ENCODE results near the gene RDM1. TPM values are rescaled to one million over a fixed set of nuclear protein-coding genes. Genes with fewer than 3 reads are reported as not detected.

Gene RDM1
- total RNA-seq, 2 donors from 2014 or later: not detected

- ATAC-seq: no peak
- Histone ChIP-seq H3K36me3 (replicated peaks in 1 of 2; ENCODE audit: insufficient read depth in 1 of 2, low read depth in 2 of 2) (no peaks in the 10 kb centered on the region), H3K9me3 (no peaks in the 10 kb centered on the region), H3K27me3 (no peaks in the 10 kb centered on the region), H3K27ac (no peak overlapping the region), H3K4me3 (no peak overlapping the region), H3K4me1 (peaks cover 6% of the 10 kb centered on the region)
- intact Hi-C loops (cut with DNase I): no loop called here
- TF ChIP-seq POLR2A (IDR thresholded peaks at IDR 0.05) (no peak), CTCF (IDR thresholded peaks at IDR 0.05) (no peak)
- WGBS, 2 donors: 75 to 83% methylated on average over 7 of the region's 7 CpGs
- DNase-seq: no peak
Measured at GRCh38 chr17:35948092-35948491, 17.5 kb upstream of the RDM1 start.

GRCh38 chr17:35947156-35947585 lies 16.6 kb upstream of the RDM1 start:
- Histone ChIP-seq H3K4me1 (peaks cover 6% of the 10 kb centered on the region), H3K4me3 (no peak overlapping the region), H3K27ac (no peak overlapping the region), H3K36me3 (replicated peaks in 1 of 2; ENCODE audit: insufficient read depth in 1 of 2, low read depth in 2 of 2) (no peaks in the 10 kb centered on the region), H3K9me3 (no peaks in the 10 kb centered on the region), H3K27me3 (no peaks in the 10 kb centered on the region)
- DNase-seq (peak; percentile 47 to 55 (median 52)), ATAC-seq (peak; percentile 42)
- WGBS, 2 donors: 9 to 10% methylated on average over 12 of the region's 12 CpGs
- intact Hi-C loops (cut with DNase I): no loop called here
- TF ChIP-seq CTCF (IDR thresholded peaks at IDR 0.05) (peak; percentile 44 to 84 (median 74)), POLR2A (IDR thresholded peaks at IDR 0.05) (no peak)

GRCh38 chr17:35944151-35944550 lies 13.6 kb upstream of the RDM1 start:
- H3K4me1 ChIP-seq: peaks cover 6% of the 10 kb centered on the region
- H3K27ac ChIP-seq: no peak overlapping the region
- no peak overlapping the region for H3K4me3 ChIP-seq
- no peaks in the 10 kb centered on the region for H3K36me3 ChIP-seq (replicated peaks in 1 of 2; ENCODE audit: insufficient read depth in 1 of 2, low read depth in 2 of 2)
- H3K9me3 ChIP-seq: no peaks in the 10 kb centered on the region
- TF ChIP-seq POLR2A (IDR thresholded peaks at IDR 0.05) (no peak), CTCF (IDR thresholded peaks at IDR 0.05) (no peak)
- intact Hi-C loops (cut with DNase I): no loop called here
- H3K27me3 ChIP-seq: no peaks in the 10 kb centered on the region
- DNase-seq (no peak), ATAC-seq (no peak)
- WGBS, 2 donors: 54 to 76% methylated on average over 3 to 4 of the region's 4 CpGs

- ATAC-seq: no peak
- H3K27ac ChIP-seq: no peak within 1 kb of the TSS
Measured at GRCh38 chr17:35943537-35943936, 13.0 kb upstream of the RDM1 start, which contains the start of gene LYZL6. Gene LYZL6 (minus strand): TSS chr17:35943713. CDS start chr17:35939356, 4,357 bp downstream.

More at GRCh38 chr17:35943537-35943936, 13.0 kb upstream of the RDM1 start, which contains the start of gene LYZL6:
- WGBS, 2 donors: 34 to 50% methylated on average over 1 to 2 of the region's 2 CpGs
- no peak for DNase-seq
- intact Hi-C loops (cut with DNase I): no loop called here
- TF ChIP-seq CTCF (IDR thresholded peaks at IDR 0.05) (no peak), POLR2A (IDR thresholded peaks at IDR 0.05) (no peak)
- no peak within 1 kb of the TSS for H3K4me3 ChIP-seq
- H3K4me1 ChIP-seq: peaks cover 6% of the 10 kb centered on the region
- no peaks in the 10 kb centered on the region for H3K36me3 ChIP-seq (replicated peaks in 1 of 2; ENCODE audit: insufficient read depth in 1 of 2, low read depth in 2 of 2)
- no peaks in the 10 kb centered on the region for H3K27me3 ChIP-seq
- no peaks in the 10 kb centered on the region for H3K9me3 ChIP-seq
